Mammary epithelial cell (primary cell): ENCODE measurements around the gene SEC24D.

Experiments
- EZH2 ChIP-seq: IDR thresholded peaks from 2 replicates; pipeline ENCODE4 v1.6.1; 2012; ENCODE audit warnings: low read length, inconsistent platforms, borderline replicate concordance
- TF ChIP-seq, protein P1 (sequence below), 2 donors: IDR thresholded peaks in 1 of 2; conservative IDR thresholded peaks in 1 of 2; 2 replicates each; pipeline ENCODE4 v1.5.1; 2011 to 2012; ENCODE audit warnings: inconsistent platforms in 2 of 2, low read length in 2 of 2, mild to moderate bottlenecking in 2 of 2, control low read depth in 1 of 2, low read depth in 1 of 2; ENCODE audit not compliant: insufficient read depth in 1 of 2; ENCODE audit errors: extremely low read depth in 1 of 2

DNA sequence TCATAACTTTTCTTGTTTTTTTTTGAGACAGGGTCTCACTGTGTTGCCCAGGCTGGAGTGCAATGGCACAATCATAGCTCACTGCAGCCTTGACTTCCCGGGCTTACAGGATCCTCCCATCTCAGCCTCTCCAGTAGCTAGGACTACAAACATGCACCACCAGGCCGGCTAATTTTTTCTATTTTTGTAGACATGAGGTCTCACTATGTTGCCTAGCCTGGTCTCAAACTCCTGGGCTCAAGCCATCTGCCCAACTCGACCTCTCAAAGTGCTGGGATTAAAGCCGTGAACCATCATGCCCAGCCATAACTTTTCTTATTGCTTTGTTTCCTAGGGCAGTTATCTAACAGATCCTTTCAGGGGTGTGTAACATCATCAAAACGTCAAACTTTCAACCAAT, 11.8 kb downstream of the SEC24D start:
- TF ChIP-seq, protein P1, sequence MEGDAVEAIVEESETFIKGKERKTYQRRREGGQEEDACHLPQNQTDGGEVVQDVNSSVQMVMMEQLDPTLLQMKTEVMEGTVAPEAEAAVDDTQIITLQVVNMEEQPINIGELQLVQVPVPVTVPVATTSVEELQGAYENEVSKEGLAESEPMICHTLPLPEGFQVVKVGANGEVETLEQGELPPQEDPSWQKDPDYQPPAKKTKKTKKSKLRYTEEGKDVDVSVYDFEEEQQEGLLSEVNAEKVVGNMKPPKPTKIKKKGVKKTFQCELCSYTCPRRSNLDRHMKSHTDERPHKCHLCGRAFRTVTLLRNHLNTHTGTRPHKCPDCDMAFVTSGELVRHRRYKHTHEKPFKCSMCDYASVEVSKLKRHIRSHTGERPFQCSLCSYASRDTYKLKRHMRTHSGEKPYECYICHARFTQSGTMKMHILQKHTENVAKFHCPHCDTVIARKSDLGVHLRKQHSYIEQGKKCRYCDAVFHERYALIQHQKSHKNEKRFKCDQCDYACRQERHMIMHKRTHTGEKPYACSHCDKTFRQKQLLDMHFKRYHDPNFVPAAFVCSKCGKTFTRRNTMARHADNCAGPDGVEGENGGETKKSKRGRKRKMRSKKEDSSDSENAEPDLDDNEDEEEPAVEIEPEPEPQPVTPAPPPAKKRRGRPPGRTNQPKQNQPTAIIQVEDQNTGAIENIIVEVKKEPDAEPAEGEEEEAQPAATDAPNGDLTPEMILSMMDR (conservative IDR thresholded peaks at IDR 0.05 in 1 of 2, IDR thresholded peaks at IDR 0.05 in 1 of 2; ENCODE audit: extremely low read depth in 1 of 2, insufficient read depth in 1 of 2, low read depth in 1 of 2, low read length in 2 of 2): no peak
- TF ChIP-seq EZH2: no peak
